Activated CD4-positive, alpha-beta T cell treated with anti-CD3 and anti-CD28 coated beads, Interleukin-2, amount 50 U/mL, for 24 hours (primary cell): Measurements from ENCODE around the gene CCNB2.

Experiments used
- DNase-seq, 2 donors: peaks; one replicate each; pipeline ENCODE4 v3.0.0-alpha.2; 2020; ENCODE audit warnings: low read depth in 1 of 2, low spot score in 1 of 2

Gene CCNB2

DNA sequence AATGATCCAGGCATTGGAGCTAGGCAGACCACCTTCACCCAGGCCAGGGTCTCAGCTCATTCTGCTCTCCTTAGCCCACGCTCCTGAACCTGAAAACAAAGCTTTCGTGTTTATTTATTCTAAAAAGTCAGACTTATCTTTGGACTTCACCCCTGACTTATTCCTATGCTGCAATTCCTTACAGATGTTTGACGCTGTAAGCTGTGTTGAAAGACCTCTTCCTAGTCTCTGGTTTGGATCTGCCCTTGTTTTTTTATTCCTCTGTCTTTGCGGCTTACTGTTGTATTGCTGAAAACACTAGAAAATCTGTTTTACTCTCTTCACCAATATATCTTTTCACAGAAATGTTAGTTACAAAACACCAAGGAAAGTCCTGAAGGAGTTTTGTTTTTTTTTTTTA is 61.2 kb downstream of the CCNB2 start:
- no peak for DNase-seq

DNA sequence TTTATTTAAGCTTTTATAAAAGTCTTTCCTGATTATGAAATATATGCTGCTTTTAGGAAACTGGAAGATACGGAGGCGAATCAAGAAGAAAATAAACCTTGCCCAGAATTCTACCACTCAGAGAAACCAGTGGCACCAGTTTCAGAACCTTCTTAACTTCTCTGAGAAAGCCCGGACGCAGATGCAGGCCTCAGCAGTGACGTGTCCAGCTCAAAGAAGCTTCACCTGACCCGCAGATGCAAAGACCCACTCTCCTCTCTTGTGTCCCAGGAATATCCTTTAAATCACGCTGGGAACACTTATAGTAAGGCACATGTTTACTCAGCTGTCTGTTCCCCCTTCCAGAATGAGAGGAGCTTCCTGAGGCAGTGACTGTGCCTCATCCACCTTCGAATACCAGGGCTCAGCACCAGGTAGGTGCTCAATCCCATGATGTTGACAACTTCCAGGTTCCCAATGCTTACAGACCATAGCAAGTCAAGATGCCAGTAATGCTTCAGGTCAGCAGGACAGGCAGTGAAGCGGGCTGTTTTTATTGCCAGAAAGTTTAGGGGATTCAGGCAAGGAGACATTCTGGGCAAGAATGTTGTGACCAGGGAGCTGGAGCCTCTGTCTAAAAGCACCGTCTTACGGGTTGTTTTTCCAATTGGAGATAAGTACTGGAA is 61.8 kb downstream of the CCNB2 start:
- DNase-seq: no peak

DNA sequence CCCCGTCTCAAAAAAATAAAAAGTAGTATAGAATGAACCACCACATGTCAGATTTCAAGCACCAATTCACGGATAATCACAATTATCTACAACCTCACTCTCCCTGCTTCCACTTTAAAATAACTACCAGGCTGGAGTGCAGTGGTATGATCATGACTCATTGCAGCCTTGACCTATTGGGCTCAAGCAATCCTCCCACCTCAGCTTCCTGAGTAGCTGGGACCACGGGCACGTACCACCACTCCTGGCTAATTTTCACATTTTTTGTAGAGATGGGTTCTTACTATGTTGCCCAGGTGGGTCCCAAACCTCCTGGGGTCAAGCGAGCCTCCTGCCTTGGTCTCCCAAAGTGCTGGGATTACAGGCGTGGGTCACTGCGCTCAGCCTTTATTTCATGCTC is 63.6 kb downstream of the CCNB2 start:
- DNase-seq: no peak

DNA sequence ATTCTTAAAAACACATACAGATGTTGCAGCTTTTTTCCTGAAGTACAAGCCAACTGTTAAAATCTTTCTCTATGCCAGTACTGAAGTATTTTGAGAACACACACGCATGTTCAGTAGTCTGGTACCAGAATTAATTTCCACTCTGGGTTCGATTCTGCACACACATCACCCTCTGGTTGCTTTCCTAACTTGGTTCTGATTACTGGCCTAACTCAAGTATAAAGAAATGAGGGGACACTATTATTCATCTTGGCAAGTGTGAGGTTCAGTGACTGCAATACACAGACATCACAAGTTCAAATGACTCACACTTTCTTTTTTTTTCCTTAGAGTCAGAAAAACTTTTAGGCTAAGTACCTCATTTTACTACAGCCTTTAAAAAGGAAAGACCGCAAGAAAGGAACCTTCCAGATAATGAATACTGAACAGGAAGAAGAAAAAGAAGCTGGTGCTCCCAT is 64.3 kb downstream of the CCNB2 start:
- no peak for DNase-seq

DNA sequence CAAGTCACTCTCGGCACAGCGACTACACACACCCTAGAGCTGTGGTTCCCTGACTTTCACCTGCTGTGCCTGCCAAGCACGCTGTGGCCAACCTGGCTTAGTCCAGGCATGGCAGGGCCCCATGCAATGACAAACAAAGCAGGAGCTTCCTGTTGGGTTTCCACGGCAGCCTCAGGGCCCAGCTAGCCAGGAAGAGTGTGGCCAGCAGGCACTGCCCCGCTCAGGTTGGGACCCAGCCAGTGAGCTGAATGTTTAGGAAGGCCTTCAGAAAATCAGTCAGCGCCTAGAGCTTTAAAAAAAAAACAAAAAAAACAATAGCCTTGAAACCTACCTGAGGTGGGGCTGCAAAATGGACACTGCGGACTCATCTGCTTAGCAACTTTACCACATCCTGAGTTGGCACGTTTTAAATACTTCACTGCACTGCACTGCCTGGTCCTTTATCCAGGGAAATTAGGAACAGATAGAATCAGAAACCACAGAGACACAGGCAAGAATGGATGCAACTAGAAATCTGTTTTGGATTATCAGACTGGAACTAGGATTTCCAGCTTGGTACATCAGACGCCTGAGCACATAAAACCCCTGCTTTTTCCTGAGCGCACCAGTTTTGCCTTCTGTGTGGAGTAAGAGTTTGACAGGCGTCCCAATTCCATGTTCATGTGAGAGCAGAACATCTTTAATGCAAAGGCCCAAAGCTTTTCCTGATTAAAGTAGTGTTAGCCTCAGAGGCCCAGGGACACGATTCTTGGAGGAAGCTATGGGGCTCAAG is 65.5 kb downstream of the CCNB2 start:
- no peak for DNase-seq

DNA sequence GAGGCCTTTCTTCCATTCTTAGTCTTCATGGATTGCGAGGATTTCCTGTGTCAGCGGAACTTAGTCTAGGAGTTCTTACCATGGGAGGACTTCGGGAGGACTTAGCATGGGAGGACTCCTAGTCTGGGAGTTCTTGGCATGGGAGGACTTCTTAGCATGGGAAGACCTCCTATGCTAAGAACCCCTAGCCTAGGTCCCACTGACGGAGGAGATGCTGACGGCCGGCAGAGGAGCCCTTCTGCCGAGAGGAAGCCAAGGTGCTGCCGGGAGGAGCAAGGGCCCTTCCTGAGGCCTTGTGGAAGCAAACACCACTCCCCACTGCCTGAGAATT is 66.1 kb downstream of the CCNB2 start:
- DNase-seq: no peak

DNA sequence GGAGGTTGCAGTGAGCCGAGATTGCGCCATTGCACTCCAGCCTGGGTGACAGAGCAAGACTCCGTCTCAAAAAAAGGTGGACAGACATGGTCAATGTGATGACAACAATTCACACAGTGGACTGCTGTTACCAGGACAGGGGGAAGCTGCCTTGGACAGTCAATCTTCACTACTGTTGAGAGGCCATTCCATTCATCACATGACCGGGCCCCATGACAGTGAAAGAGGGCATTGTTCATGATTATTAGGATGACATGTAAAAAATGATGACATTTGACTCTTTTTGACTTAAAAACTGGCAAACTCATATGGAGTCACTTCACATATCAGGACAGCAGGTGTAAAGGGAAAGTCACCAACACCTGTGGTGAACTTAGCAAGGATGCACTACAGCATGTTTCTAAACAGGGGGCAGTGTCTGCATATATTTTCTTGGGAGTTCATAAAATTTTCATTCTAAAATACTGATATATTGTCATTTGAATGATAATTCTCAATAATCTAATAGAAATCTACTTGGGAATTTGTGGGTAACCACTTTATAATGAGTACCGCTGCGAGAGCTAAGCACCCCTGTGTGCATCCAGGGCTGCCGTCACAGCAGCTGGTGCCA is 67.4 kb downstream of the CCNB2 start:
- no peak for DNase-seq

DNA sequence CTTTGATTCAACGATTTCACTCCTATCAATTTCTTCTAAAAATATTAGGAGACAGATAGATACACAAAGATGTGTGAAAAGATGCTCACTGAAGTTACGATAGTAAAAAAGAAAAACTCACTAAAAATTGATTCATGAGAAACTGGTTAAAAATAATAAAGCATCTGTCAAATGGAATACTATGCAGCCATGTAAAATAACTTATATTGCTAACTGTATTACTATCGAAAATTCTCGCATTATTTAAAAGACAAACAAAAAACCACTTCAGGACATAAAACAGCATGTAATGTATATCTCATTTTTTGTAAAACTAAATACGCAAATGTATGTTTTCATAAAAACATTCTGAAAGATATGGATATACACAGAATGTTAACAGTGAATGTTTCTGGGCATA is 68.2 kb downstream of the CCNB2 start:
- no peak for DNase-seq

DNA sequence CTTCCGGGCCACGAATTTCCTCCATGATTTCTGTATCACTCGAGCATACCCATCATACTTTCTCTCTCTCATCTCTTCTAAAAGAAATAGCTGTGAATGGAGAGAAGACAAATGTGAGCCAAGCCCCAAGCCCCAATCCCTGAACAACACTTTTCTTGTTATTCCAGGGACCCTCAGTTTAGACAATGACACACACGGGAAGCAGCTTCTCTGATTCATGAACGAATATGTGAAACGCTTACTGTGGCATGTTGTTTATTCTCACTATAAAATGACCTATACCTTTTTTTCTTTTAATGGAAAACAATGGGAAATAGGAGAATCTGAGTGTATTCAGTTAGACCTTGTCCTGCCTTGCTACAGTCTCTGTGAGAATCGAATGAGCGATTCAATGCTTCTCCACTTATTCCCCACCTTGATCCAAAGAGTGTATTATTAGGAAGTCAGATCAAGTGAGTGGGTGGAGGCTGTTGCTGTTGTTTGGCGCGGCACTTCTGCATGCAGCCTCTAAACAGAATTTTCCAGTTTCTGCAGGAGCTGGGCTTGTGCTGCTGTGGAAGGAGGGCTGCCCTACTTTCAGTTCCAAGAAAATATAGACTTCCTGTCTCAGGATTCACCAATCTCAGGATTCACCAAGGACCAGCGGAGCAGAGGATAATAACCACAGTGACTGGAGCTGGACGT is 69.3 kb downstream of the CCNB2 start:
- DNase-seq: no peak
